Cerebellar cortex (tissue), 1 donor: ENCODE data around the gene DNAH7.

Experiments used
- DNase-seq: peaks from one replicate; pipeline ENCODE4 v3.0.0-alpha.2; 2015; ENCODE audit warnings: low spot score

DNAH7 gene

GRCh38 chr2:196077821-196078220, 9.2 kb upstream of the DNAH7 start:
- DNase-seq = no peak

- DNase-seq = no peak
Observed at GRCh38 chr2:196076778-196077568, 8.3 kb upstream of the DNAH7 start.

GRCh38 chr2:196075196-196075595, 6.6 kb upstream of the DNAH7 start:
- DNase-seq = no peak

- DNase-seq = no peak
Observed at GRCh38 chr2:196074631-196075030, 6.0 kb upstream of the DNAH7 start.

GRCh38 chr2:196073521-196073920, 4.9 kb upstream of the DNAH7 start:
- no peak for DNase-seq

- no peak for DNase-seq
Observed at GRCh38 chr2:196067088-196067382, 1.6 kb downstream of the DNAH7 start.

DNA sequence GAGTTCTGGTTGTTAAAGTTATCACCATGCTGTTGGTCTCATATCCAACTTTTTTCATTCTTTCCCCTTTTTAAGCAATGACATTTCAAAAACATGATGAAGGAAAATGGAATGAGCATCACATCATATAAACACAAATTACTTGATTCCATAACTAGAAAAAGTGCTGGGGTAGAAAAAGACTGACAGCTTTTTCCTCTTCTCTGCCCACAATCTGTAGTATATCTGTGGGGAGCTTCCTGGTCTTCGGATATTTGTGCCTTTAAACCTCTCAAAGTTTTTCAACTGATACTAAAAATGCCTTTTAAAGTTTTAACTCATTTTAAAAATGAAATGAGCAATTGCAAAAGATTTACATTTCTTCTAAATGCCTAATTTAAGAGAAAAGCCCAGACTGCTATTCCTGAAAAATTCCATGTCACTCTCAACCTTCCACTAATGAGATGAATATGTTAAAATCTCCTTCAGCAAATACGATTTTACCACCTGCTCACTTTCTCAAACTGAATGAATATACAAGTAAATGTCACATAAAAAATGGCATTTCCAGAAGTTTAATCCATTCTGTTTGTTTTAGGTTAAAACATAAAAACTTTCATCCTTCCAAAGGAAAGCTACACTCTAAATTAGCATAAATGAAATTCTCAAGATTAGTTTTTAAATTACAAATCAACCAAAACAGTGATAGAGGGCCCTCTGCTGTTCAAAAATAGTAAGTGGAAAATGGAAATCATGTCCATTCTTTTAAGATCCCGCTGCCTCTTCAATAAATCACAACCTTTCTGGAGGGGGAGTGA, 2.1 kb downstream of the DNAH7 start:
- peak; percentile 16 for DNase-seq

DNA sequence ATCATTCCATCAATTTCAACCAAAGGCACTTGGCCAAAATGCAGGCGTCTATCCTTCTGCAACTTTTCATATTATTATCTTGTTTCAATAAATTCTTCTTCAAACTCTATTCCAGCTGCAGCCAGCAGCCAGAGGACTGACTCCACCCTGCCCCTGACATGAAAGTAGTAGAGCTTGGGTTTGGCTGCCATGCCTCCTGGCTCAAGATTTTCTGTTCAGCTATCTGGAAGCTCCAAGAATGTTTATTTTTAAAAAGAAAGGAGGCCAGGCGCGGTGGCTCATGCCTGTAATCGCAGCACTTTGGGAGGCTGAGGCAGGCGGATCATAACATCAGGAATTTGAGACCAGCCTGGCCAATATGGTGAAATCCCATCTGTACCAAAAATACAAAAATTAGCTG, 4.9 kb downstream of the DNAH7 start:
- DNase-seq = no peak

GRCh38 chr2:196059491-196059960, 9.1 kb downstream of the DNAH7 start:
- DNase-seq = no peak

DNA sequence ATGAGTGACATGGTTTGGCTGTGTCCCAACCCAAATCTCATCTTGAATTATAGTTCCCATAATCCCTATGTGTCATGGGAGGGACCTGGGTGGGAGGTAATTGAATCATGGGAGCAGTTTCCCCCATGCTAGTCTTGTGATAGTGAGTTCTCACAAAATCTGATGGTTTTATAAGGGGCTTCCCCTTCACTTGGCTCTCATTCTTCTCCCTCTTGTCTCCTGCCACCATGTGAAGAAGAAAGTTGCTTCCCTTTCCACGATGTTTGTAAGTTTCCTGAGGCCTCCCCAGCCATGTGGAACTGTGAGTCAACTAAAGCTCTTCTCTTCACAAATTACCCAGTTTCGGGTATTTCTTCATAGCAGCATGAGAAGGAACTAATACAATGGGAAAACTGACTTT, 14.0 kb downstream of the DNAH7 start:
- DNase-seq = no peak

- DNase-seq = no peak
Observed at GRCh38 chr2:196046123-196046917, 22.3 kb downstream of the DNAH7 start.

GRCh38 chr2:196041786-196042185, 26.9 kb downstream of the DNAH7 start:
- no peak for DNase-seq

- no peak for DNase-seq
Observed at GRCh38 chr2:196040218-196040617, 28.4 kb downstream of the DNAH7 start.

GRCh38 chr2:196036442-196036841, 32.2 kb downstream of the DNAH7 start:
- DNase-seq = no peak

GRCh38 chr2:196018037-196018436, 50.6 kb downstream of the DNAH7 start:
- no peak for DNase-seq

DNA sequence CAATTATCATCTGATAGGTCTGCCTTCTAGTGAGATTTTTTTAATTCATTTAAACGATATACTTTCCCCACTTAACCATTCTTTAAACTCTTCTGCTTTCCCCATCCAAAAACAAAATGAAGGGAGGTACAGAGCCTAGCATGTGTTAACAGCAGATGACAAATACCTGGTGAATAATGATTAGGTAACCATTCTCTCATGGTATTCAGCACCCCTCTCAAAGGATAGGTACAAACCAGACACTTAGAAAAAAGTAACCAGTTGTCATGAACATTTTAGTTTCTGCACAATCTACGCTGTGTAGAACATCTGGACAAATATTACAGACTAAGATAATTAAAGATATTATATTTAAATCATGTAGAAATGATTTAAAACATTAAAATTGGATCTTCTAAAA, 56.3 kb downstream of the DNAH7 start:
- DNase-seq = no peak

- no peak for DNase-seq
Observed at GRCh38 chr2:196000551-196000950, 68.1 kb downstream of the DNAH7 start.

DNA sequence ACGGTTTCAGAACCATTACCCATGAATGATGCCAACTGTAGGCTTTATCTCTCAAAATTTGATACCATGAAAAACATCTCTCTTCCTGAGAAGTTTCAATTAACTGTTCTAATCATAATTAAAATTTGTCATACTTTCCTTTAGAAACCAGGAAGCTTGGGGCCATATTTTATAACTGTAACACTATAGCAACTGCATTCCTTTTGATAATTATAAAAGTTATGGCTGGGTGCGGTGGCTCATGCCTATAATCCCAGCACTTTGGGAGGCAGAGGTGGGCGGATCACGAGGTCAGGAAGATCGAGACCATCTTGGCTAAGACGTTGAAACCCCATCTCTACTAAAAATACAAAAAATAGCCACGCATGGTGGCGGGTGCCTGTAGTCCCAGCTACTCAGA, 70.6 kb downstream of the DNAH7 start:
- no peak for DNase-seq

- DNase-seq = no peak
Observed at GRCh38 chr2:195995499-195995898, 73.1 kb downstream of the DNAH7 start.

DNA sequence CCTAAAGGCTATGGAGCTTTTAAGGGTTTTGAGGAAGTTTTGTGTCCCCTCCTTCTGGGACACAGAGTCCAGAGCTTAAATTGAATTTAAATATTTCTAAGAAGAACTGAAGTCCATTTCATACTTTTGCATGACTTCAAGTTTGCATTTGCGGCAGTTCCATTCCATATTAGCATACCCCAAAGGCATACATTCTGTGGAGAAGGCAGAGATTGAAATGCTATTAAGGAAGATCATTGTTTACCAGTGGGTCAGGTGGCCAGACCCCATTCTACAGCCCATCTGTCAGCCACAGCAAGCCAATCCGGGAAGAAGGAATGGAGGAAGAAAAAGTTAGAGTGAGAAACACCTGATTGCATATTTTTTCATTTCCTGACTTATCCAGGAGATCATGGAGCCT, 75.0 kb downstream of the DNAH7 start:
- no peak for DNase-seq

DNA sequence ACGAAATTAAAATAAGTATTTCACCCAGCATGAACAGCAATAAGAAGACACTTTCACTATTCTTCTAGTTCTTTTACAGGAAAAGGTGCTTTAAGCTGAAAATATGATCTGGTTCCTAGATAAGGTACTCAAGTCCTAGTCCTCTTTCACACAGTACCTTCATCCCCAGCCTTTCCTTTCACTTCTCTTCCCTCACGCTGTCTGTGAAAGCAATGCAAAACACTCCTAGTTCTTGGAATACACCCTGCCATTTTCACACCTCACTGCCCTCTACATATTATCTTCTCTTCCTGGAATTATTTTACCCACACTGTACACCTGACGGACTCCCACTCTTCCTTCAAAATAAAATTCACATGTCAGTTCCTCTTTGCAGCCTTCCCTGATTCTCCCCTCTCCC, 82.9 kb downstream of the DNAH7 start:
- no peak for DNase-seq

GRCh38 chr2:195984923-195985726, 83.5 kb downstream of the DNAH7 start:
- no peak for DNase-seq
